ENCODE data around the gene DUSP8. TPM values are rescaled to one million over a fixed set of nuclear protein-coding genes. Genes with fewer than 3 reads are reported as not detected.

DUSP8 gene
- polyA plus RNA-seq, 1 of the 3 experiments (the other 2 are of a cell fraction): 2.0 TPM

- CTCF ChIA-PET: interaction anchor here (1.8 to 3.9 kb wide), 8 partner anchors 9 to 311 kb away, joined by 5 to 40 read pairs (median 24); partner anchors contain the start of gene MOB2
- peaks cover 59% of the 10 kb centered on the region for H3K79me2 ChIP-seq (ENCODE audit: insufficient read depth)
- H4K20me1 ChIP-seq (ENCODE audit: insufficient read depth): peaks cover 87% of the 10 kb centered on the region
Measured at GRCh38 chr11:1513326-1514296, 58.5 kb downstream of the DUSP8 start.

More at GRCh38 chr11:1513326-1514296, 58.5 kb downstream of the DUSP8 start:
- Histone ChIP-seq H3K4me3 (ENCODE audit: low read depth in 2 of 2, low read length in 1 of 2) (no peak overlapping the region), H3K9me3 (no peaks in the 10 kb centered on the region), H3K9me2 (no peaks in the 10 kb centered on the region), H3K4me2 (no peak overlapping the region), H3K36me3 (replicated peaks in 1 of 2; ENCODE audit: control insufficient read depth in 1 of 2, insufficient read depth in 2 of 2, low read length in 1 of 2) (no peaks in the 10 kb centered on the region), H3K4me1 (ENCODE audit: control insufficient read depth in 1 of 2, insufficient read depth in 2 of 2, low read depth in 1 of 2, low read length in 1 of 2) (peaks cover 0 to 29% of the 10 kb centered on the region in 2 experiments; a peak in 1 of 4 replicates), H3K9ac (no peak overlapping the region), H3K27ac (ENCODE audit: low read depth in 2 of 2, low read length in 1 of 2) (no peak overlapping the region; a peak in 1 of 4 replicates), H3K27me3 (ENCODE audit: insufficient read depth) (no peaks in the 10 kb centered on the region), H2AFZ (ENCODE audit: low read depth) (no peak overlapping the region), H3F3A (replicated peaks; ENCODE audit: insufficient read depth) (peaks cover 4% of the 10 kb centered on the region)
- TF ChIP-seq RFX5 (IDR thresholded peaks at IDR 0.05; ENCODE audit: low read length) (no peak), FOSL2 (IDR thresholded peaks at IDR 0.05; ENCODE audit: borderline replicate concordance, low read depth) (no peak), TCF12 (IDR thresholded peaks at IDR 0.05) (no peak), FOXJ3 (CRISPR knock-in tag; IDR thresholded peaks at IDR 0.05) (no peak), IRF3 (IDR thresholded peaks at IDR 0.05; ENCODE audit: low read depth, low read length) (no peak), REST (IDR thresholded peaks at IDR 0.05; ENCODE audit: low read depth, low read length) (no peak), EZH2phosphoT487 (IDR thresholded peaks at IDR 0.05; ENCODE audit: borderline replicate concordance, low read depth) (no peak), NRF1 (IDR thresholded peaks at IDR 0.05; ENCODE audit: low read depth, low read length) (no peak), YY1 (IDR thresholded peaks at IDR 0.05; ENCODE audit: low read depth) (no peak), TAF1 (IDR thresholded peaks at IDR 0.05; ENCODE audit: borderline replicate concordance, low read depth, low read length) (no peak), TEAD4 (IDR thresholded peaks at IDR 0.05; ENCODE audit: borderline replicate concordance, insufficient read depth) (no peak)
- TF ChIP-seq, protein P1, sequence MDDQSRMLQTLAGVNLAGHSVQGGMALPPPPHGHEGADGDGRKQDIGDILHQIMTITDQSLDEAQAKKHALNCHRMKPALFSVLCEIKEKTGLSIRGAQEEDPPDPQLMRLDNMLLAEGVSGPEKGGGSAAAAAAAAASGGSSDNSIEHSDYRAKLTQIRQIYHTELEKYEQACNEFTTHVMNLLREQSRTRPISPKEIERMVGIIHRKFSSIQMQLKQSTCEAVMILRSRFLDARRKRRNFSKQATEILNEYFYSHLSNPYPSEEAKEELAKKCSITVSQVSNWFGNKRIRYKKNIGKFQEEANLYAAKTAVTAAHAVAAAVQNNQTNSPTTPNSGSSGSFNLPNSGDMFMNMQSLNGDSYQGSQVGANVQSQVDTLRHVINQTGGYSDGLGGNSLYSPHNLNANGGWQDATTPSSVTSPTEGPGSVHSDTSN (IDR thresholded peaks at IDR 0.05): no peak
- TF ChIP-seq, protein P2, sequence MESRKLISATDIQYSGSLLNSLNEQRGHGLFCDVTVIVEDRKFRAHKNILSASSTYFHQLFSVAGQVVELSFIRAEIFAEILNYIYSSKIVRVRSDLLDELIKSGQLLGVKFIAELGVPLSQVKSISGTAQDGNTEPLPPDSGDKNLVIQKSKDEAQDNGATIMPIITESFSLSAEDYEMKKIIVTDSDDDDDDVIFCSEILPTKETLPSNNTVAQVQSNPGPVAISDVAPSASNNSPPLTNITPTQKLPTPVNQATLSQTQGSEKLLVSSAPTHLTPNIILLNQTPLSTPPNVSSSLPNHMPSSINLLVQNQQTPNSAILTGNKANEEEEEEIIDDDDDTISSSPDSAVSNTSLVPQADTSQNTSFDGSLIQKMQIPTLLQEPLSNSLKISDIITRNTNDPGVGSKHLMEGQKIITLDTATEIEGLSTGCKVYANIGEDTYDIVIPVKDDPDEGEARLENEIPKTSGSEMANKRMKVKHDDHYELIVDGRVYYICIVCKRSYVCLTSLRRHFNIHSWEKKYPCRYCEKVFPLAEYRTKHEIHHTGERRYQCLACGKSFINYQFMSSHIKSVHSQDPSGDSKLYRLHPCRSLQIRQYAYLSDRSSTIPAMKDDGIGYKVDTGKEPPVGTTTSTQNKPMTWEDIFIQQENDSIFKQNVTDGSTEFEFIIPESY (IDR thresholded peaks at IDR 0.05; ENCODE audit: borderline replicate concordance, low read depth): no peak
- POLR2A ChIA-PET: interaction anchor here (0.5 kb wide), 1 partner anchor 14 kb away, joined by 4 read pairs; no protein-coding TSS in a partner anchor
- WGBS (ENCODE audit: low lambda C conversion rate): 90% methylated on average over 18 of the region's 23 CpGs
- peak; percentile 17 for DNase-seq
